CD4-positive, alpha-beta T cell treated with Interleukin-17A for 1 hour (primary cell): ENCODE measurements around the gene BGN.

Source experiments
- DNase-seq: peaks from one replicate; pipeline ENCODE4 v3.0.0-alpha.2; 2020

The BGN gene

GRCh38 chrX:153533091-153533490, 38.3 kb downstream of the BGN start:
- DNase-seq, result no peak

GRCh38 chrX:153537080-153537479, 42.3 kb downstream of the BGN start:
- no peak for DNase-seq

GRCh38 chrX:153537526-153538295, 42.9 kb downstream of the BGN start:
- DNase-seq, result no peak

GRCh38 chrX:153538424-153538823, 43.6 kb downstream of the BGN start:
- no peak for DNase-seq

- DNase-seq, result peak; percentile 54
Observed at GRCh38 chrX:153539171-153539978, 44.6 kb downstream of the BGN start.

- no peak for DNase-seq
Observed at GRCh38 chrX:153539979-153540358, 45.2 kb downstream of the BGN start.

GRCh38 chrX:153544727-153545126, 49.9 kb downstream of the BGN start:
- DNase-seq, result no peak

GRCh38 chrX:153546386-153546785, 51.6 kb downstream of the BGN start:
- no peak for DNase-seq

- no peak for DNase-seq
Observed at GRCh38 chrX:153547195-153547594, 52.4 kb downstream of the BGN start.

- no peak for DNase-seq
Observed at GRCh38 chrX:153549231-153549630, 54.5 kb downstream of the BGN start.

- no peak for DNase-seq
Observed at GRCh38 chrX:153549807-153550206, 55.0 kb downstream of the BGN start.

- DNase-seq, result no peak
Observed at GRCh38 chrX:153551135-153551534, 56.4 kb downstream of the BGN start.

- DNase-seq, result peak; percentile 63
Observed at GRCh38 chrX:153554519-153555167, 59.9 kb downstream of the BGN start.

- DNase-seq, result no peak
Observed at GRCh38 chrX:153556767-153557166, 62.0 kb downstream of the BGN start.

- no peak for DNase-seq
Observed at GRCh38 chrX:153557618-153558355, 63.0 kb downstream of the BGN start.
